Loucy (cell line): ENCODE results near the gene INTS14.

ENCODE experiments used
- H2AFZ ChIP-seq: fragments of 200-600 bp; sonication (generic); 2 replicates; pipeline ENCODE4 v1.6.0; 2016; ENCODE audit warnings: antibody characterized with exemption, mild to moderate bottlenecking, low read length, moderate library complexity
- H3F3A ChIP-seq: fragments of 200-600 bp; 2 replicates; pipeline ENCODE4 v1.6.0; 2016; ENCODE audit warnings: antibody characterized with exemption, low read depth, mild to moderate bottlenecking
- H3K27me3 ChIP-seq: fragments of 200-600 bp; sonication (generic); 2 replicates; pipeline ENCODE4 v1.6.1; 2014; ENCODE audit warnings: low read length, mild to moderate bottlenecking; ENCODE audit not compliant: insufficient read depth, poor library complexity, severe bottlenecking
- H3K36me3 ChIP-seq: fragments of 200-600 bp; sonication (generic); 2 replicates; pipeline ENCODE4 v1.6.1; 2016; ENCODE audit warnings: low read length; ENCODE audit not compliant: insufficient read depth
- H3K4me1 ChIP-seq: fragments of 200-600 bp; sonication (generic); 2 replicates; pipeline ENCODE4 v1.5.1; 2014; ENCODE audit warnings: low read length, mild to moderate bottlenecking; ENCODE audit not compliant: insufficient read depth, poor library complexity, severe bottlenecking
- H3K4me2 ChIP-seq: fragments of 200-600 bp; sonication (generic); 2 replicates; pipeline ENCODE4 v1.6.0; 2014; ENCODE audit warnings: antibody characterized with exemption, low read length, low read depth, mild to moderate bottlenecking; ENCODE audit not compliant: poor library complexity, severe bottlenecking
- H3K4me3 ChIP-seq: fragments of 200-600 bp; sonication (generic); 2 replicates; pipeline ENCODE4 v1.5.1; 2014; ENCODE audit warnings: low read length, mild to moderate bottlenecking, mixed read lengths; ENCODE audit not compliant: poor library complexity, severe bottlenecking
- H3K79me2 ChIP-seq: fragments of 200-600 bp; sonication (generic); 2 replicates; pipeline ENCODE4 v1.6.1; 2014; ENCODE audit warnings: low read length; ENCODE audit not compliant: insufficient read depth
- H3K9ac ChIP-seq: fragments of 200-600 bp; sonication (generic); 2 replicates; pipeline ENCODE4 v1.6.0; 2014; ENCODE audit warnings: mild to moderate bottlenecking, low read depth, low read length, moderate library complexity; ENCODE audit not compliant: poor library complexity, severe bottlenecking
- H3K9me2 ChIP-seq: fragments of 200-600 bp; sonication (generic); replicated peaks from 2 replicates; pipeline ENCODE4 v1.6.1; 2016; ENCODE audit warnings: low read depth, low read length, mixed read lengths
- H3K9me3 ChIP-seq: fragments of 200-600 bp; sonication (generic); 2 replicates; pipeline ENCODE4 v1.6.1; 2014; ENCODE audit warnings: mild to moderate bottlenecking, antibody characterized with exemption, low read length, low read depth; ENCODE audit not compliant: insufficient read depth
- H4K20me1 ChIP-seq: fragments of 200-600 bp; sonication (generic); 2 replicates; pipeline ENCODE4 v1.6.0; 2014; ENCODE audit warnings: antibody characterized with exemption, low read length, mild to moderate bottlenecking; ENCODE audit not compliant: insufficient read depth, poor library complexity, severe bottlenecking
- CTCF ChIP-seq: fragments of 200-600 bp; sonication (generic); conservative IDR thresholded peaks from 2 replicates; pipeline ENCODE4 v1.5.1; 2014; ENCODE audit warnings: mild to moderate bottlenecking, antibody characterized with exemption, low read length
- EZH2phosphoT487 ChIP-seq: fragments of 200-600 bp; IDR thresholded peaks from 2 replicates; pipeline ENCODE4 v1.6.1; 2018; ENCODE audit warnings: antibody characterized with exemption, mild to moderate bottlenecking, moderate library complexity, borderline replicate concordance

Gene INTS14

DNA sequence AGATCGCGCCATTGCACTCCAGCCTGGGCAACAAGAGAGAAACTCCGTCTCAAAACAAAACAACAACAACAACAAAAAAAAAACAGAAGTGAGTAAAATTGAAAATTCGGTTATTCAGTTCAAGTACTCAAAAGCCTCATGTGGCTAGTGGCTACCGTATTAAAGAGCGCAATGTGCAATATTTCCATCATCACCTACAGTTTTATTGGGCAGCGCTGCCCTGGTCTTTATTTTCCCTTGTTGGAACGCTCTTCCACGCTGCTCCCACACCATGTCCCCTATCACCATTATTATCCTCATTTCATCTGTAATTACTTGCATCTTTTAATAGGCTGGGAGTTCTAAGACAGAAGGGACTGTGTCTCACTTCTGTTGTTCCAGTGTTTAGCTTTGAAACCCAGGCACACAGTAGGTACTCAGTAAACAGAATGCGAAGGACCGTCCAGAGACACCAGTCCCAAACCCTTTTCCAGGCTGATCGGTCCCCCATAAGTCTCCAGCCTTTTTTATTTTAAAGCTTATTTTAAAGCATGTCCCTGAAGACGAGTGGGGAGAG is 81.1 kb downstream of the INTS14 start:
- Histone ChIP-seq H4K20me1 (peaks cover 32% of the 10 kb centered on the region), H3K36me3 (no peaks in the 10 kb centered on the region), H3K9me3 (no peaks in the 10 kb centered on the region), H2AFZ (peak overlapping the region; percentile 99), H3K4me3 (peak overlapping the region; percentile 97), H3K4me2 (peak overlapping the region; percentile 96), H3K79me2 (peaks cover 46% of the 10 kb centered on the region), H3K27me3 (no peaks in the 10 kb centered on the region), H3K4me1 (peaks cover 25% of the 10 kb centered on the region), H3K9me2 (no peaks in the 10 kb centered on the region), H3F3A (no peaks in the 10 kb centered on the region), H3K9ac (peak overlapping the region; percentile 98)
- no peak for TF ChIP-seq CTCF
- TF ChIP-seq EZH2phosphoT487, result no peak
